HG03457 (cell line): ENCODE data around the gene RTL3.
A peak's percentile ranks its signal among the peaks of the same experiment; 100 is the strongest.
"Not testable (repeated sequence)": the region's sequence is repeated elsewhere in the genome, so short reads cannot be mapped to it uniquely, and the experiment has no call there.

Experiments
- ATAC-seq: cut with Tn5 transposase; IDR thresholded peaks from one replicate; pipeline ENCODE4 v1.9.1; 2021; ENCODE audit warnings: moderate number of reproducible peaks; ENCODE audit not compliant: unreplicated experiment

RTL3 gene, protein sequence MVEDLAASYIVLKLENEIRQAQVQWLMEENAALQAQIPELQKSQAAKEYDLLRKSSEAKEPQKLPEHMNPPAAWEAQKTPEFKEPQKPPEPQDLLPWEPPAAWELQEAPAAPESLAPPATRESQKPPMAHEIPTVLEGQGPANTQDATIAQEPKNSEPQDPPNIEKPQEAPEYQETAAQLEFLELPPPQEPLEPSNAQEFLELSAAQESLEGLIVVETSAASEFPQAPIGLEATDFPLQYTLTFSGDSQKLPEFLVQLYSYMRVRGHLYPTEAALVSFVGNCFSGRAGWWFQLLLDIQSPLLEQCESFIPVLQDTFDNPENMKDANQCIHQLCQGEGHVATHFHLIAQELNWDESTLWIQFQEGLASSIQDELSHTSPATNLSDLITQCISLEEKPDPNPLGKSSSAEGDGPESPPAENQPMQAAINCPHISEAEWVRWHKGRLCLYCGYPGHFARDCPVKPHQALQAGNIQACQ

DNA sequence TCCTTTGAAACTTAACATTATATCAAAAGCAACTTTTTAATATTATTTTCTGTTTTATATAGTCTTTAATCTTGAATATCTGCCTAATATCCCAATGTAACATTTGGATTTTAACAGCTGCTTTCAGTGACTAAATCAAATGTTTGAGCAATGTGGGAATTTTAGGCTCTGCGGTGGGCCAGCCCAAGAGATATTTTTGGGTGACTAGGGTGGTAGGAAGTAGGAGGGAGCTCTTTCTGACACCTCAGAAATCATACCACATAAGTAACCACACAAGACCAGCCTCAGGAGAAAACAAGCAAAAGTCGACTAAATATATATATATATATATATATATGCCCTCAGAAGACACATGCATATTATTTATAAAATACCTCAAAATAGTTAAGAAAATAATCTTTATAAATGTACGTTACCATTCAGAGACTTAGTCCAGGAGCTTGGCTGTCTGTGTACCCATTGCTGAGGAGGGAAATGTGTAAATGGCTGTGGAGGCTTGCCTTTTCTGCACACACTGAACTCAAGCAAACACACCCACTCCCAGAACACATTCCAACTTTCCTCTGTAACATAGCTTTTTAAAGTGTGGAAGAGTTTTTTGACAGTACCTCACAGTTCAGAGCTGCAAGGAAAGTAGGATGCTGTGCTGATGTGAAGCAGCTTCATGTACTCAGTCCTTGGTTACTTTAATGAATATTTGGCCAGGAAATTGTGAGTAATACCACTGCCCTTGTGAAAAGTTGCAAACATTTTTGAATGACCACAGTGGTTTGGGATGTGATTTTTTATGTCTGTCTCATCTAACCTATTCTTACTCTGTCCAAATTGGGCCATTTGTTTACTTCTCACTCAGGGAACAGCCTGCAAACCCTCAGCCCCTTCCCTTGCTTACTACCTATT, at the start of gene RTL3:
TSS of gene RTL3 (minus strand) at position 484 of the 900 bp plus-strand sequence. CDS start 908 bp downstream, outside the sequence.
- no peak for ATAC-seq

DNA sequence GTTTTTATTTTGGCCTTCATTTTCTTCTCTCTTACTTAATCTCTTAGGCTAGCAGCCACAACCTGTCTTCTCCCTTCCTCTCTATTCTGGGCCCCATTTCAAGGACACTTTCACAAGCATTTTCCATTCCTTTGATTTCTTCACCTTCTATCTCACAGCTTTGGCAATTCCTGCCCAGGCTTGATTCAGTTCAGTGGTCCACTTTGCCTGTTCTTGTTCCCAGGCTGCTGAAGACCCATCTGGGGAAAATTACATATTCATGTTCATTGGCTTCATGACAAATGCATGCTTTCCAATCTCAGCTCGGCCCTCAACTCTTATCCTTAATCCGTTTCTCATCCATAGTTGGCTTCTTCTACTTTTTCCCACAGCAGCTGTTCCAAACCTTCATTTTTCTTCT, 49.7 kb upstream of the RTL3 start:
- ATAC-seq: no peak

DNA sequence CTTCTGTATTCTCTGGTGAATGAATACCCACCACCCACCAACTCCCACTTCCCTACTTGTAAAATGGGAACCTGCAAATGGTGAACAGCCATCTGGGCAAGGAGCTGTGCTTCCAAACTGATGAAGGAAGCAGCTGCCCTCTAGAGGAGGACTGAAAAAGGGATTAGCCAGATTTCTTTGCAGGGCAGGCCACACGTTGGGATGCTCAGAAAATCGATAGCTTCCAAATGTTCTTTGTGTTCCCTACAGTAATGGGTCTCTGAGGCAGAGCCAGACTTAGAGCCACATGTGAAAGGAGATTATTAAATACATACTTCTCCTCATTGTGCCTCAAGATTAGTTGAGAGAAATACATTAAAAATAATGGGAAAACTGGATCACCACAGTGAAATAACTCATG, 49.1 kb upstream of the RTL3 start:
- ATAC-seq: no peak

DNA sequence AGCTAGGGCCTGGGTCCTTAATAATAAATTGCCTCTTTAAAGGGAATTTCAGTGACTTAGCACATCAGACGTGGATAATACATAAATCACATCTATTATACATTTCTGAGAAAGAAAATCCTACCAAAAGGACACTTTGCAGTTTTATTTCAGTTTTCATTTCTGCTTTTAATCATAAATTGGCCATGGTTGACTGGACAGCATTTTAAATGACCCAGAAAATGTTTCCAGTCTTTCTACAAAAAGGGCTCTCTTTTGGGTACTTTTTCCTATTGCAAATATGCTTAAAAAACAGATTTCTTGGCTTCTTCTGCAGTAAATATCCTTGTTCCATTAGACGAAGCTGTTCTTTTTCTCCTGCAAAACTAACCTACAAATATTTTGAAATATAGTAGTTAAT, 46.9 kb upstream of the RTL3 start:
- no peak for ATAC-seq

DNA sequence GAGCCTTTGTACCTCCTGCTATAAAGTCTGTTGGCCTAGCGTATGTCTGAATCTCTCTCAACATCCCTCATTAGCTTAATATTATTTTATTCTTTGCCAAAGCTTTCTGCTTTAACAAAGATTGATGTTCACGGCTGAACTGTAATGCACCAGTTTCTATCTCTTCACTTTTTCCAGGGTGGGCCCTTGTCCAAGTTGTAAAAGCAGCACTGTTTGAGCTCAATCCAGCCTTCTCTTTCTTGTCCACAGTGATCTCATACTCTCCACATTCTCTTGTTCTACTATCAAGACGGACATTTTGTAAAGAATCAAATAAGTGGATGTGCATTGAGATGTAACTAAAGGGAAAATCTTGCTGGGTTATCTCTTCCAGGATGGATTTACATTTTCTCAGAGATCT, 34.4 kb upstream of the RTL3 start:
- ATAC-seq: no peak

DNA sequence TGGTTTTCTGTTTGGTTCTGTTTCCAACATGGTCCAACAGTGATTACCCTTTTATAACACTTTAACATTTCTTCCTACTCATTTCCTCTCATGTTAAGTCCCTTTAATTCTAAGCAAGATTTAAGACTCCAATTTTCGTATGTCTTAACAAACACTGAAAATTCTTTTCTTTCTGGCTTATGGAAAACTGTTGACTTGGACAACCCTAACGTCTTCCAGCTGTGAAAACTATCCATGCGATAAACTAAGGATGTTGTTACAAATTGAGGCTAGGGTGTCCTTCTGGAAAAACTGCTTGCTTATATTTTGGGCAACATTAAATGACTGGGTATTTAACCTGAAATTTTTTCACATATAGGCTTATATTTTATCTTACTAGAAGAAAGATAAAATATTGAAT, 33.9 kb upstream of the RTL3 start:
- ATAC-seq: no peak

DNA sequence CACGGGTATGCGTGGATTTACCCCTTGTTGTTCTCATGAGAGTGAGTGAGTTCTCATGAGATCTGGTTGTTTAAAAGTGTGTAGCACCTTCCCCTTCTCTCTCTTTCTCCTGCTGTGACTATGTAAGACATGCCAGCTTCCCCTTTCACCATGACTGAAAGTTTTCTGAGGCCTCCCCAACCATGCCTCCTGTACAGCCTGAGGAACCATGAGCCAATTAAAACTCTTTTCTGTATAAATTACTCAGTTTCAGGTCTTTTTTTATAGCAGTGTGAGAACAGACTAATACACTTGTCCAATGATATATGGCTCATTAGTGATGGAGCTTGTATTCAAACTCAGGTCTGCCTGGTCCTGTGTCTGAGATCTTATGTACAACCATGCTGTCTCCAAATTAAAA, 28.5 kb upstream of the RTL3 start:
- peak; percentile 77 for ATAC-seq

DNA sequence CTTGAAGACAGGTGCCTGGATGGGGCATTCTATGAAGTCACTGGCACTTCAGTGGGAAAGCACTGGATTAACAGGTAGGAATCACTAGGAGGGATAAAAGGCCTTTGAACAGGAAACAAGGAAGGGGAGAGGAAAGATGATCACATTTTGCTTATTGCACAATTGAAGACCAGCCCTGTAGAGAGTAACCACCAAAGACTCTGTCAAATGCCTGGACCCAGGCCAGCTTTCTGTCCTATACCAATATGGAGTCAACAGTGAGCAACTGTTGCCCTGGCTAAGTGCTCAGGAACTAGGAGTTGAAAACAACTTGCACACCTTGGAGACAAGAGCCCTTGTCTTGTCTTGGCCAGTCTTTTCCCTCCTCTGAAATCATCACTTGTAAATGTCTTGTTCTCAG, 14.1 kb upstream of the RTL3 start:
- ATAC-seq: no peak

DNA sequence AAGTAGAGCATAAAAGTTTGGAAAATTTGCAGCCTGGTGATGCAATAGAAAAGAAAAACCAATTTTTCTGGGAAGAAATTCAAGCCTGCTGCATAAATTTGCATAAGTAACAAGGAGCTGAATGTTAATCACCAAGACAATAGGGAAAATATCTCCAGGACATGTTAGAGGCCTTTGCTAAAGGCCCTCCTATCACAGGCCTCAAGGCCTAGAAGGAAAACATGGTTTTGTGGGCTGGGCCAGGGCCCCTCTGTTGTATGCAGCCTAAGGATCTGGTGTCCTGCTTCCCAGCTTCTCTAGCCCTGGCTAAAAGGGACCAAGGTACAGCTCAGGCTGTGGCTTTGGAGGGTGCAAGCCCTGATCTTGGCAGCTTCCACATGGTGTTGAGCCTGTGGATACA, 6.2 kb upstream of the RTL3 start:
- ATAC-seq: no peak

DNA sequence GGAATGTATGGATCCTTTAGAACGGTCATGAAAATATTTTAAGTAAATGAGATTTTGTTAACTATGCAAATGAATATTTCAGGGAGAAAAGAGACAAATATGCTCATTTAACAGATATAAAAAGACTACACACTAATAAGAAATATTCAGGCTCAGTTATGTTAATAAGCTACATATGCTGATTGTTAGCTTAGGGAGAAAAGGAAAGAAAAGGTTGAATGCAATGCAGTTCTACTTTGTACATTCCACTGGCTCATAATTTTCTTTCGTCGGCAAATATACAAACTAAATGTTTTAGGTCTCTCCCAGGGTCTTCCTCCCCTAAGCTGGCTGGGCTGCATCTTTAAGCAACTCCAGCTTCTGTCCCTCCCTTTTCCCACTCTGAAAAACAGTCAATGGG, 2.7 kb upstream of the RTL3 start:
- ATAC-seq: no peak

DNA sequence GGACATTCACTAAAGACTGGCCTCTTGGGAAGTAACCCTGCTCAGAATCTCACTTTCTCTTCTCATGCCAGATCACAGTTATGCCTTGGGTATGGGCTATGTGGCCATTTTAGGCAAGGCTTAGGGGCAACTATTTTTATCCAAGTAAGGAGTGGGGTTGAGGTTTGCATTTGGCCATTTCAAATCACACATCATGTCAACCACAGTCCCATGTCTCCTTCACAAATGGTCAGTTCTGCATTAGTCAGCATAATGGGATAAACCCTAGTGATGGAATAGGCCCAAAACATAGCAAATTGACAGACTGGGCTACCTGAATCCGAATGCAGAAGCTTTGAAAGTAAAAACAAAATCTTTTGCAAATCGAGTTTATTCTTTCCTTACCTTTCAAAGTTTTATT, 827 bp upstream of the RTL3 start:
- ATAC-seq: no peak

DNA sequence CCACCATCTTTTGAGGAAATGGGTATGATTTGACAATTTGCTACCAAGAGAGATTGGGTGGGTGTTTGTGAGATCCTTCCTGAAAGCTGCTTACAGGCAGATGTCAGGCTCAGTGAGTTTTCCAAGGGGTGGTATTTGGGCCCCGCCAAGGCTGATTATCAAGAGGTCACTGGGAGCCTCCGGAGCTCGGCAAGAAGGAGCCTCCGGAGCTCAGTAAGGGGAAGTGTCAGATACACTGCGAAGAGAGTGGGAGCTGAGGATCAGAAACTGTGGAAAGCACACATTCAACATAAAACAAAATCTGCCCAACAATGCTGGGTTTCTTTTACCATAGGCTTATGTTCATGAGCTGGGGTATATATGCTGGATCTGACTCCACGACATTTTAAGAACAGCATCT, 714 bp downstream of the RTL3 start:
- no peak for ATAC-seq

DNA sequence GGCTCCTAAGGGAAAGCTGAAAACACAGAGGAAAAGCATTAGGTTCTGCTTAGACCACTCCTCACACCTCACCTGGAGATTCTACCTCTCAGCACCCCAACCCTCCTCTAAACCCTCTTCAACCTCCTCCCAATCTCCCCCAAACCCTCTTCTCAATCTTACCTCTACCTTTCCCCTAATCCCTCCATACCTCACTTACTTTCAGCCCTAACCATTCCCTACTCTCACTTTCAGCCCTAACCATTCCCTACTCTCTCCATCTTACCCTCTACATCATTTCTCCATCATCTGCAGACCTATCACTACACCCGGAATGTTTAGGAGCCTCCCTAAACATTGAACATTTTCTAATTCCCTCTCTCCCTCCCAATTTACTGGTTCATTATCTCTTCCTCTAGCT, 3.5 kb downstream of the RTL3 start:
- ATAC-seq: no peak

DNA sequence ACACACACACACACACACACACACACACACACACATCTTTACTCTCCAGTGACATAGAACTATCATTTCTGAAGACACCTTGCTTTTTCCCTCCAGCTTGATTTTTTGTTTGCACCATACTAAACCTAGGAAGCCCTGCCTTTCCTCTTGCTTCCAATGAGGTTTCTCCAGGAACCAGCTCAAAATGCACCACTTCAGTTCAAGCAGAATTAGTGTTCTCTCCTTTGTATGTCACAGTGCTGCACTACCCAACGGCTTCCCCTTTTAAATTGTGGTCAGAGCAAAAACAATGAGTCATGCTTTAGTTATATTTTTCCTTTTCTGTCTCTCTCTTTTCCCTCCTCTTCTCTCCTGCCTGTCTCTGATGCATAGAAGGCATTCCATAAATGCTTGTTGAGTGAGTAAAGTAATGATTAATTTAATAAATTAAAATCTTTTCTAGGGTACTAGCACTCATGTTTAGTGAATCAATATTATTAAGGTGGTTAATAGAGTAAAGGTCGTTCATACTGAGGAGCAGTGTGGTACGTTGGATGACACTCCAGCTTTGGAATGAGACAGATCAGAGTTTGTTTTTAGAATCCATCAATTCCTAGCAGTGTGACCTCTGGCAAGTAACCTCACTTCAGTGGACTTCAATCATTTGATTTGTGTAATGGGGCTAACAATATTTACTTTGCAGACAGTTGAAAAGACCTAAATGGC, 5.9 kb downstream of the RTL3 start:
- ATAC-seq: no peak

DNA sequence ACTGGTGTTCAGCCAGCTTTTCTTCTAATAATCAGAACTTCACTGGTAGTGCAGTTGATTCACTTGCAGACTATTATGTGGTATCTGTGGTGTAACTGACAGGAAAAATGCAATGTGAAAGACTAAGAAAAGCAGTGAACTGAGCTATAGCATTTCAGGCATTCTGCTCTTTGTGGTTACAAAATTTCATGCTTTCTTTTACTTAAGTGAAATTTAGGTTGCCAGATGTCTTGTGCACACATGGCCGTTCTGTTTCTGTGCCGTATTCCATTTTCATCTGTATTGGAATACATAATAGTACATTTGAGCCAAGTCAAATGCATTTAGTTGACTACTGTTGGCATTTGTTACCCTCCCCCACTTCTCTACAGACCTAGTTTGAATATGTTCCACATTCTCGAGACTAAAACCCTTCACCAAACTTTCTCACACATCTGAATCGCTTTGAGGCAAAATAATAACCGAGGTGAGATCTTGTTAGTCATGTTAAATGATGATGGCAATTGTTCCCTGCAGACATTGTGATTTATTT, 8.2 kb downstream of the RTL3 start:
- no peak for ATAC-seq

DNA sequence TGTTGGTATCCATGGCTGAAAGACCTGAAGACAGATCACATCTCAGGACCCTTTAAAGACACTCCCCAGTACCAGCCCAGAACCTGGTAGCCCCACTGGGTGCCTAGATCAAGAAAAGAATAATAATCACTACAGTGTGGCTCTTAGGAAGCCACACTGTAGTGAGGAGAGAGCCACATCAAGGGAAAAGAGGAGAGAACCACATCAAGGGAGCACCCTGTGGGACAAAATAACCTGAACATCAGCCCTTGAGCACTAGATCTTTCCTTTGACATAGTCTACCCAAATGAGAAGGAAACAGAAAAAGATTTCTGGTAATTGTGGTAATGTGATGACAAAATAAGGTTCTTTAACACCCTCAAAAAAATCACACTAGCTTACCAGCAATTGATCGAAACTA, 15.3 kb downstream of the RTL3 start:
- ATAC-seq: no peak

DNA sequence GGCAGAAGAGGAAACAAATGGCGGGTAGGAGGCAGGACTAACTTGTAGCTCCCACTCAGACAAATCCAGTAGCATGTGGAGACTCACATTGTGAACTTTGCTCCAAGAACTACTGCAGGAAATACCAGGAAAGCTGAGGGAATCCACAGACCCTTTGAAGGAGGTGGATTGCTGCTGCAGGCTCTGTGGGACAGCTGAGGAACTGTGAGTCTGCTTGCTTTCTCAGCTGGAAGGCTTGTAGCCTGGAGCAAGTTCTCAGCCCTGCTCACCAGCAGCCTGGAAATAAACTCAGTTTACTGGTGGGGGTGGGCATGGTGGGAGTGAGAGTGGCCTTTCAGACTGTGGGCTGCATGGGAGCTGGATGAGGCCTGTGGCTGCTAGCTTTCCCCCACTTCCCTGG, 16.0 kb downstream of the RTL3 start:
- no peak for ATAC-seq

DNA sequence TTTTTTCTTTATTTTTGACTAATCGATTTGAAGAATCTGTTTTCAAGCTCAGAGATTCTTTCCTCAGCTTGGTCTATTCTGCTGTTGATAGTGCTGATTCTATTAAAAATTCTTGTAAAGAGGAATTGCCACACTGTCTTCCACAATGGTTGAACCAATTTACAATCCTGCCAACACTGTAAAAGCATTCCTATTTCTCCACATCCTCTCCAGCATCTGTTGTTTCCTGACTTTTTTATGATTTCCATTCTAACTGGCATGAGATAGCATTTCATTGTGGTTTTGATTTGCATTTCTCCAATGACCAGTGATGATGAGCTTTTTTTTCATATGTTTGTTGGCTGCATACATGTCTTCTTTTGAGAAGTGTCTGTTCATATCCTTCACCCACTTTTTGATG, 23.0 kb downstream of the RTL3 start:
- not testable (repeated sequence) for ATAC-seq

DNA sequence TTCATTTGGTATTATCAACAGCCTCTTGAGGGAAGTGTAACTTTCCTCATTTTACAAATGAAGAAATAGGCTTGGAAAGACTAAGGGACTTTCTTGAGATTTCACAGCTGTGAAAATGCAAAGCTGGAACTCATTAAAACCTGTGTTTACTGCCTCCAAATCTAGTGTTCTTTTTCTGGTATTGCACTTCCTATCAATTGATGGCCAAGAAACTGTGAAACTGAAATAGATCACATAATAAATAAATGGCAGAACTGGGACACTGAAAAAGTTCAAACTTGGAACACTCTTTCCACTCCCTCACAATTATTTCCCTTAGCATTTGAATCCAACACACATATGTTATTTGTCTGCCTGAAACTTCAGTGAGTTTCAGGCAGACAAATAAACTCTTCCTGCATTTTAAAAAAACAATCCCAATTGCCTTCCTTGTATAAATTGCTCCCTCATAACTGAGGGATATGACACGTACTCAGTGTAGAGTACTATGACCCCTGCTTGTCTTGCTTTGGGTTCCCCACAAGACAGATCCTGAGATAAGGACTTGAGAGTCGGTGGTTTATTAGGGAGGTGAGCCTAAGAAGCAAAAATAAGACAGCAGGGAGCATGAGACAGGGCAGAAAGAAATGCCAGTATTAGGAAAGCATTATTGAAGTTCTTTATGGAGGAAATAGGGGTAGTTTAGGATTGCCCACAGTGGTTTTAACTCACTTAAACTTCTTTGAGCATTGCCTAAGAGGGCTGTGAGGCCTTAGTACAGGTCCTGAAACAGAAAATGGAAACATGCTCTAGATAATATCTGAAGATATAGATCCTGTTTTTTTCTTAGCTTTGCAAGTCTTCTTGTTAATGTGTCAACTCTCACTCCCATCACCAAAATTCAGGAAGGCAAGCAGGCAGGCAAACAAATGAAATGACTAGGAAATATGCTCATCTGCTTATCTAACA, 33.9 kb downstream of the RTL3 start:
- ATAC-seq: no peak

DNA sequence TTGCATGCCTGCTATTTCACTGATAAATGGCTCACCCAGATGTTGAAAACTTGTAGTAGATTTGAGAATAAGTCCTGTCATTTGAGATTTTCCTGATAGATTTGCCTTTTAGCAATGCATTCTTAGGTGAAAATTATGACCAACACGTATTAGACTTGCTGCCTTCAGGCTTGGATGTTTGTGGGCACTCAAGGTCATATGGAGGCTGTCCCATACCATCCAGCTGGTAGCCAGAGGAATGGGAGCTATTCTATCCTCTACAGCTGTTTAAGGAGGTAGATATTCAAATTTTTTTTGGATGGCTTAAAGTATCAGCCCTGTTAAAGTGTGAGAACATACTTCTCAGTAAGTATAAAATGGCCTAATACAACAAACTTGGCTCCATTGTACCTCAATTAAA, 34.7 kb downstream of the RTL3 start:
- no peak for ATAC-seq
